BJ (cell line): ENCODE measurements around the gene PTPRG. TPM values are rescaled to one million over a fixed set of nuclear protein-coding genes. Genes with fewer than 3 reads are reported as not detected.

Source experiments
- CTCF ChIA-PET: fragments of 350-600 bp; formaldehyde crosslinking; extraction: SDS; loops from one replicate; lab custom pipeline; 2021; ENCODE audit warnings: antibody characterized with exemption, inconsistent platforms; lab: Yijun Ruan, JAX
- POLR2A ChIA-PET: fragments of 300-600 bp; sonication (Branson Sonifier 250); formaldehyde crosslinking; extraction: SDS; loops from one replicate; lab custom pipeline; 2021; ENCODE audit warnings: antibody characterized with exemption; lab: Charles Lee
- DNase-seq: peaks from one replicate; pipeline ENCODE4 v3.0.0-alpha.2; 2011; ENCODE audit warnings: low read depth
- H3K27me3 ChIP-seq: 2 replicates; pipeline ENCODE4 v1.6.0; 2011; ENCODE audit warnings: low read length; ENCODE audit not compliant: control insufficient read depth, insufficient read depth
- H3K36me3 ChIP-seq: 2 replicates; pipeline ENCODE4 v1.5.1; 2011; ENCODE audit warnings: low read length; ENCODE audit not compliant: control insufficient read depth, insufficient read depth
- H3K4me3 ChIP-seq: 2 replicates; pipeline ENCODE4 v1.5.1; 2011; ENCODE audit warnings: low read depth, mild to moderate bottlenecking, control low read depth, low read length
- CTCF ChIP-seq: IDR thresholded peaks from 2 replicates; pipeline ENCODE4 v1.5.1; 2011; ENCODE audit warnings: low read depth, mild to moderate bottlenecking, control low read depth, inconsistent platforms, low read length, moderate library complexity; ENCODE audit not compliant: insufficient read depth
- polyA plus RNA-seq: library from polyadenylated mRNA; depleted of rRNA; stranded (reverse); fragments of >200 nt; gene quantifications from 2 replicates; pipeline ENCODE4 v1.2.3, GENCODE V29; 2011

The PTPRG gene
- polyA plus RNA-seq, 1 experiment, result 20.8 TPM

GRCh38 chr3:61597906-61598305, 36.5 kb downstream of the PTPRG start:
- Histone ChIP-seq H3K36me3 (no peaks in the 10 kb centered on the region), H3K27me3 (no peaks in the 10 kb centered on the region), H3K4me3 (no peak overlapping the region)
- no peak for TF ChIP-seq CTCF
- ChIA-PET POLR2A (no interaction called here), CTCF (interaction anchor here (1.3 kb wide), 1 partner anchor 10 kb away, joined by 4 read pairs; no protein-coding TSS in a partner anchor)
- no peak for DNase-seq

GRCh38 chr3:61600195-61600594, 38.8 kb downstream of the PTPRG start:
- H3K27me3 ChIP-seq, result no peaks in the 10 kb centered on the region
- no peak for DNase-seq
- ChIA-PET POLR2A (no interaction called here), CTCF (interaction anchor here (0.9 to 1.0 kb wide), 2 partner anchors 17 to 259 kb away, joined by 3 read pairs; no protein-coding TSS in a partner anchor)
- no peak overlapping the region for H3K4me3 ChIP-seq
- no peak for TF ChIP-seq CTCF
- H3K36me3 ChIP-seq, result no peaks in the 10 kb centered on the region; the same call in 1 of the 2 replicates

- no peaks in the 10 kb centered on the region for H3K27me3 ChIP-seq
- no peak for DNase-seq
- H3K36me3 ChIP-seq, result no peaks in the 10 kb centered on the region; the same call in 1 of the 2 replicates
- no peak overlapping the region for H3K4me3 ChIP-seq
- ChIA-PET CTCF (interaction anchor here (0.6 kb wide), 1 partner anchor 600 kb away, joined by 3 read pairs; no protein-coding TSS in a partner anchor), POLR2A (no interaction called here)
- no peak for TF ChIP-seq CTCF
Measured at GRCh38 chr3:61601831-61602230, 40.5 kb downstream of the PTPRG start.

- POLR2A ChIA-PET, result no interaction called here
- no peak for DNase-seq
- CTCF ChIA-PET, result interaction anchor here (1.6 kb wide), 1 partner anchor 9 kb away, joined by 4 read pairs; no protein-coding TSS in a partner anchor
- Histone ChIP-seq H3K36me3 (no peaks in the 10 kb centered on the region; the same call in 1 of the 2 replicates), H3K27me3 (no peaks in the 10 kb centered on the region), H3K4me3 (no peak overlapping the region)
- TF ChIP-seq CTCF, result no peak
Measured at GRCh38 chr3:61602466-61602865, 41.1 kb downstream of the PTPRG start.

- DNase-seq, result no peak
- CTCF ChIA-PET, result interaction anchor here (1.7 kb wide), 1 partner anchor 42 kb away, joined by 4 read pairs; no protein-coding TSS in a partner anchor
- Histone ChIP-seq H3K27me3 (no peaks in the 10 kb centered on the region), H3K4me3 (no peak overlapping the region), H3K36me3 (no peaks in the 10 kb centered on the region; the same call in 1 of the 2 replicates)
- no peak for TF ChIP-seq CTCF
- POLR2A ChIA-PET, result no interaction called here
Measured at GRCh38 chr3:61605589-61606175, 44.3 kb downstream of the PTPRG start.
